Karpas-422 (cell line): Measurements from ENCODE around the gene SETX. TPM values are rescaled to one million over a fixed set of nuclear protein-coding genes. Genes with fewer than 3 reads are reported as not detected.

Source experiments
- DNase-seq: peaks from one replicate; pipeline ENCODE4 v3.0.0-alpha.2; 2015
- H2AFZ ChIP-seq: fragments of 200-600 bp; sonication (generic); 2 replicates; pipeline ENCODE4 v1.6.1; 2014; ENCODE audit warnings: antibody characterized with exemption, low read length, mixed read lengths
- H3K27ac ChIP-seq: fragments of 200-600 bp; sonication (generic); 2 replicates; pipeline ENCODE4 v1.5.1; 2014; ENCODE audit warnings: mild to moderate bottlenecking, low read length, moderate library complexity
- H3K27me3 ChIP-seq: fragments of 200-600 bp; sonication (generic); 2 replicates; pipeline ENCODE4 v1.6.1; 2014; ENCODE audit warnings: low read length, mixed read lengths
- H3K36me3 ChIP-seq: fragments of 200-600 bp; sonication (generic); 2 replicates; pipeline ENCODE4 v1.6.1; 2014; ENCODE audit warnings: low read length, mixed read lengths; ENCODE audit not compliant: insufficient read depth
- H3K4me1 ChIP-seq: fragments of 200-600 bp; sonication (generic); 2 replicates; pipeline ENCODE4 v1.6.1; 2014; ENCODE audit warnings: mild to moderate bottlenecking, low read length, mixed read lengths
- H3K4me2 ChIP-seq: fragments of 200-600 bp; sonication (generic); 2 replicates; pipeline ENCODE4 v1.6.1; 2014; ENCODE audit warnings: low read length, low read depth, mild to moderate bottlenecking; ENCODE audit not compliant: poor library complexity, severe bottlenecking
- H3K4me3 ChIP-seq: fragments of 200-600 bp; sonication (generic); 2 replicates; pipeline ENCODE4 v1.5.1; 2014; ENCODE audit warnings: mild to moderate bottlenecking, antibody characterized with exemption, low read length, mixed read lengths
- H3K79me2 ChIP-seq: fragments of 200-600 bp; sonication (generic); 2 replicates; pipeline ENCODE4 v1.6.1; 2014; ENCODE audit warnings: mild to moderate bottlenecking, low read length, mixed read lengths
- H3K9ac ChIP-seq: fragments of 200-600 bp; sonication (generic); 2 replicates; pipeline ENCODE4 v1.6.0; 2014; ENCODE audit warnings: low read length
- H3K9me2 ChIP-seq: fragments of 200-600 bp; sonication (generic), shearing (Covaris generic); replicated peaks from 2 replicates; pipeline ENCODE4 v1.6.0; 2014; ENCODE audit warnings: mild to moderate bottlenecking, low read length, moderate library complexity; ENCODE audit not compliant: insufficient read depth
- H3K9me3 ChIP-seq: fragments of 300-700, 200-600 bp; sonication (generic); 2 replicates; pipeline ENCODE4 v1.6.1; 2014; ENCODE audit warnings: low read length, mixed read lengths
- H4K20me1 ChIP-seq: fragments of 200-600 bp; sonication (generic); 2 replicates; pipeline ENCODE4 v1.6.1; 2014; ENCODE audit warnings: mild to moderate bottlenecking, antibody characterized with exemption, low read length, low read depth; ENCODE audit not compliant: insufficient read depth
- total RNA-seq: library from RNA; depleted of rRNA; stranded (reverse); fragments of >200 nt; shearing (Covaris generic); gene quantifications from 2 replicates; pipeline ENCODE4 v1.2.3, GENCODE V29; 2014; ENCODE audit warnings: low replicate concordance

SETX gene
- total RNA-seq, 1 experiment from 2014 or later: 56.0 TPM

DNA sequence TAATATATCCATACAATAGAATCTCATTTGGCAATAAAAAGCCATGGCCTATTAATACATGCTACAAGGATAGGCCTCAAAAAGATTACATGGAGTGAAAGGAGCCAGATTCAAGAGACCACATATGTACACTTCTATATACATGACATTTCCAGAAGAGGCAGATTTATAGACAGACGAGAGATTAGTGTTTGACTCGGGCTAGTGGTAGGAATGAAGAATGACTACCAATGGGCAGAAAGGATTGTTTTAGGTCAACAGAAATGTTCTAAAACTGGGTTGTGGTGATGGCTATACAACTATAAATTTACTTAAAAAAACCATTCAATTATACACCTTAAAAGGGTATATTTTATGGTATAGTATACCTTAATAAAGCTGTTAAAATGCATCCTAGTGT, 41.9 kb downstream of the SETX start:
- H3K27me3 ChIP-seq: no peaks in the 10 kb centered on the region
- H3K4me2 ChIP-seq: no peak overlapping the region
- no peaks in the 10 kb centered on the region for H4K20me1 ChIP-seq
- no peaks in the 10 kb centered on the region for H3K4me1 ChIP-seq
- no peak overlapping the region for H3K4me3 ChIP-seq
- H3K36me3 ChIP-seq: peaks cover 60% of the 10 kb centered on the region
- H3K27ac ChIP-seq: no peak overlapping the region
- no peak for DNase-seq
- no peak overlapping the region for H2AFZ ChIP-seq
- no peaks in the 10 kb centered on the region for H3K9me2 ChIP-seq
- H3K79me2 ChIP-seq: peaks cover 76% of the 10 kb centered on the region
- H3K9me3 ChIP-seq: no peaks in the 10 kb centered on the region
- H3K9ac ChIP-seq: no peak overlapping the region

DNA sequence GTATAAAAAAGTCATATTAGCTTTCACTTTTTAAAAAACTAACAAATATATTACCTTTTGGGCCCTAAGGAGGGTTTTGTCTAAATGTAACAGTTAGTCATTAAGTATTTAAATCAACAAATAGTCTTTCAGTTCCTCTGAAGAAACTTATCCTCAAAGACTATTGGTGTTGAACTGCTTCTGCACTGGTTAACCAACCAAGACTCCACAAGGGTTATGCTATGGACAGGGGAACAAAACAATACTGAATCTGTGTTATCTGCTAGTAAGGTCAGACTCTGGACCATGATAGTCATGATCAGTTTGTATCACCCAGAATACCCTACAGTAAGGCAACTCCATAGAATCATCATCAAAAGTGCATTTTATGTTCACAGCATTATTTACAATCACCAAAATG, 42.4 kb downstream of the SETX start:
- Histone ChIP-seq H2AFZ (no peak overlapping the region), H3K36me3 (peaks cover 59% of the 10 kb centered on the region), H3K9me3 (no peaks in the 10 kb centered on the region), H4K20me1 (no peaks in the 10 kb centered on the region), H3K4me1 (no peaks in the 10 kb centered on the region), H3K4me2 (no peak overlapping the region), H3K9me2 (no peaks in the 10 kb centered on the region), H3K27ac (no peak overlapping the region), H3K9ac (no peak overlapping the region), H3K27me3 (no peaks in the 10 kb centered on the region), H3K79me2 (peaks cover 75% of the 10 kb centered on the region), H3K4me3 (no peak overlapping the region)
- no peak for DNase-seq

DNA sequence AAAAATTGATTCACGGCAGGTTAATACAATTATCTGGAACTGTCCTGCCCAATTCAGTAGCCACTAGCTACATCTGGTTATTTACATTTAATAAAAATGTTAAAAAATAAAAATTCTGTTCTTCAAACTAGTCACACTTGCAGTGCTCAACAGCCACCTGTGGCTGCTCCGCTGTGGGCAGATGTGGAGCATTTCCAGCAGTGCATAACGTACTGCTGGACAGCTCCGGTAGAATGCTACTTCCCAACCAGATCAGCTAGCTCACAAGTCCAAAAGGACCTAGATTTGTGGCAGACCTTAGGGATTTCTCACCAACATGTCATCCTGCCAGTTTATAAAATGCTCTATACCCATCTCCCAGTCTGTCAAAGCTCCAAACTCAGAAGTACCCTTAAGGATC, 42.8 kb downstream of the SETX start:
- DNase-seq: no peak
- Histone ChIP-seq H3K79me2 (peaks cover 72% of the 10 kb centered on the region), H3K4me3 (no peak overlapping the region), H3K27me3 (no peaks in the 10 kb centered on the region), H3K9me2 (no peaks in the 10 kb centered on the region), H3K36me3 (peaks cover 62% of the 10 kb centered on the region), H3K9ac (no peak overlapping the region), H3K4me1 (no peaks in the 10 kb centered on the region), H2AFZ (no peak overlapping the region), H3K4me2 (no peak overlapping the region), H4K20me1 (no peaks in the 10 kb centered on the region), H3K9me3 (no peaks in the 10 kb centered on the region), H3K27ac (no peak overlapping the region)

DNA sequence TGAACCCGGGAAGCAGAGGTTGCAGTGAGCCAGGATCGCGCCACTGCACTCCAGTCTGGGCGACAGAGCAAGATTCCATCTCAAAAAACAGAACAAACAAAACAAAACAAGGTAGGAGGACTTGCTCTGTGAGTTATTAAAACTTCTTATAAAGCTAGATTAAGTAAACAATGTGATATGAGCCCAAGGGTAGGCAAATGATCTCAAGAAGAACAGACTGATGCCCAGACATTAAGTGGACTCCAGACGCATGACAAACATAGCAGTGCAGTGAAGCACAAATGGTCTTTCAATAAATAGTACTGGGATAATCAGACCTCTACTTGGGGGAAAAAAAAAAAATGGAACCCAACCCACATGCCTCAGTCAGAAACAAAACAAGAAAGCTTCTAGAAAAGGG, 45.7 kb downstream of the SETX start:
- Histone ChIP-seq H4K20me1 (no peaks in the 10 kb centered on the region), H2AFZ (no peak overlapping the region), H3K36me3 (peaks cover 64% of the 10 kb centered on the region), H3K4me3 (no peak overlapping the region), H3K4me2 (no peak overlapping the region), H3K79me2 (peaks cover 66% of the 10 kb centered on the region), H3K9ac (no peak overlapping the region), H3K9me2 (no peaks in the 10 kb centered on the region), H3K27ac (no peak overlapping the region), H3K4me1 (no peaks in the 10 kb centered on the region), H3K9me3 (no peaks in the 10 kb centered on the region), H3K27me3 (no peaks in the 10 kb centered on the region)
- no peak for DNase-seq

DNA sequence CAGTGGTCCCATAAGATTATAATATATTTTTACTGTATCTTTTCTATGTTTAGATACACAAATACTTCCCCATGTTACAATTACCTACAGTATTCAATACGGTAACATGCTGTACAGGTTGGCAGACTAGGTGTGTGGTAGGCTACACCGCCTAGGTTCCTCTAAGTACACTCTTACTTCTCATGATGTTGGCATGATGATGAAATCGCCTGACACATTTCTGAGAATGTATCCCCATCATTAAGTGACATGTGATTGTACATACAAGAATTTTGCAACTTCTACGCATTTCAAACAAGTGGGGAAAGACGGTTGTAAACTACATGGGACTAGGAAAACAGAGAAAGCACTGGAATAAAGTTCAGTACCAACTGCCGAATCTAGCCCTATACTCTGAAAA, 53.3 kb downstream of the SETX start:
- no peak overlapping the region for H3K4me2 ChIP-seq
- no peaks in the 10 kb centered on the region for H4K20me1 ChIP-seq
- H3K36me3 ChIP-seq: peaks cover 59% of the 10 kb centered on the region
- H3K9me2 ChIP-seq: no peaks in the 10 kb centered on the region
- no peak for DNase-seq
- no peak overlapping the region for H2AFZ ChIP-seq
- no peaks in the 10 kb centered on the region for H3K9me3 ChIP-seq
- H3K9ac ChIP-seq: no peak overlapping the region
- H3K27me3 ChIP-seq: no peaks in the 10 kb centered on the region
- H3K79me2 ChIP-seq: peaks cover 45% of the 10 kb centered on the region
- H3K4me3 ChIP-seq: no peak overlapping the region
- no peaks in the 10 kb centered on the region for H3K4me1 ChIP-seq
- H3K27ac ChIP-seq: no peak overlapping the region

DNA sequence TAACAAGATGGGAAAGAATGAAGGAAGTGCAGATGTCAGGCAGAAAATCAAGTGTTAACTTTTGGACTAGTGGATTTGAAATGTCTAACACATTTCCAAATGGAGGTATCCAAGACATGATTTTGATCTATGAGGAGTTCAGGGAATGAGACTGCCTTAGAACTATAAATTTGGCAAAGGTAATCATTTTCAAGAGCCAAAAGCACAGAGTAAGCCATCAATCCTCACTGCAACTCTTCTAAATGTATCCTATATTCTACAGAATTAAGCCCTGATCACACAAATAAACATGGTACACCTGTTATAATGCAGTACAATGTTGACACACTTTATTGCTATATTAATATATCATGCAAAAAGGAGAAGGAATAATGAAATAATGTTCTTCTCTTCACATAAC, 55.6 kb downstream of the SETX start:
- Histone ChIP-seq H2AFZ (no peak overlapping the region), H3K9me3 (no peaks in the 10 kb centered on the region), H3K9ac (no peak overlapping the region), H3K4me2 (no peak overlapping the region), H3K27ac (no peak overlapping the region), H3K79me2 (peaks cover 43% of the 10 kb centered on the region), H3K4me1 (no peaks in the 10 kb centered on the region), H3K36me3 (peaks cover 73% of the 10 kb centered on the region), H3K4me3 (no peak overlapping the region), H3K27me3 (no peaks in the 10 kb centered on the region), H4K20me1 (no peaks in the 10 kb centered on the region), H3K9me2 (no peaks in the 10 kb centered on the region)
- DNase-seq: no peak

DNA sequence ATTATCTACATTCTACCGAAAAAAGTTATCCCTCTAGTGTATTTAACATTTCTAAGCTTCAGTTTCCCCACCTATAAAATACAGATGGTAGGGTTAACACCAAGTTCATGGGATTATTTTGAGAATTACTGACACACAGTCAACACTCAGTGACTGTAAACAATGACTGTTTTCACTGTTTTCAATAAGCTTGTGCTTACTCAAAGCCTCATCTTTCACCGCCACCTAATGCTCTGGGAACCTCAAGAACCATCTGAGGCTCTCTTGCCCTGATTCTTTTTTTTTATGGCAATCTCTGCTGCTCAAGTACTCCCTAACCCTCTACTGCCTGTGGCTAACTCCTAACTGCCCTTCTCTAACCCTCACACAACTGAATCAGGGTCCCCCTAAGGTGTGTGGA, 59.6 kb downstream of the SETX start:
- Histone ChIP-seq H3K9ac (no peak overlapping the region), H3K9me2 (no peaks in the 10 kb centered on the region), H3K4me1 (no peaks in the 10 kb centered on the region), H3K27me3 (no peaks in the 10 kb centered on the region), H3K4me2 (no peak overlapping the region), H3K4me3 (no peak overlapping the region), H3K9me3 (no peaks in the 10 kb centered on the region), H3K79me2 (peaks cover 41% of the 10 kb centered on the region), H2AFZ (no peak overlapping the region), H4K20me1 (no peaks in the 10 kb centered on the region), H3K36me3 (peaks cover 61% of the 10 kb centered on the region), H3K27ac (no peak overlapping the region)
- no peak for DNase-seq

DNA sequence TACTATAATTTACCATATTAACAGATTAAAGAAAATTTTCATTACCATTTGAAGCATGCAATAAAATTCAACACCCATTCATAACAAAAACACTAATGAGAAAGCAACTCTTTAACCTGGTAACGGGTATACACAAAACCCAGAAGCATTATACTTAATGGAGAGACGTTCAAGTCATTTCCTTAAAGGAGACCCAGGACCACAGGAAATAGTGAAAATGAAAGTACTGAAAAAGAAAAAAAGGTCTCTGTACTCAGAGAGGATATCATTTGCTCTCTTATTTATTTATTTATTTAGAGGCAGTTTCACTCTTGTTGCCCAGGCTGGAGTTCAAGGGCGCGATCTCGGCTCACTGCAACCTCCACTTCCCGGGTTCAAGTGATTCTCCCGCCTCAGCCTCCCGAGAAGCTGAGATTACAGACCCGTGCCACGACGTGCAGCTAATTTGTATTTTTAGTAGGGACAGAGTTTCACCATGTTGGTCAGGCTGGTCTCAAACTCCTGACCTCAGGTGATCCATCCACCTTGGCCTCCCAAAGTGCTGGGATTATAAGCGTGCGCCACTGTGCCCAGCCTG, 61.6 kb downstream of the SETX start:
- Histone ChIP-seq H3K27me3 (no peaks in the 10 kb centered on the region), H2AFZ (no peak overlapping the region), H3K4me2 (no peak overlapping the region), H3K9me2 (no peaks in the 10 kb centered on the region), H3K79me2 (peaks cover 31% of the 10 kb centered on the region), H3K9ac (no peak overlapping the region), H3K27ac (no peak overlapping the region), H3K36me3 (peaks cover 53% of the 10 kb centered on the region), H3K9me3 (no peaks in the 10 kb centered on the region), H3K4me3 (no peak overlapping the region), H3K4me1 (no peaks in the 10 kb centered on the region), H4K20me1 (no peaks in the 10 kb centered on the region)
- DNase-seq: no peak

DNA sequence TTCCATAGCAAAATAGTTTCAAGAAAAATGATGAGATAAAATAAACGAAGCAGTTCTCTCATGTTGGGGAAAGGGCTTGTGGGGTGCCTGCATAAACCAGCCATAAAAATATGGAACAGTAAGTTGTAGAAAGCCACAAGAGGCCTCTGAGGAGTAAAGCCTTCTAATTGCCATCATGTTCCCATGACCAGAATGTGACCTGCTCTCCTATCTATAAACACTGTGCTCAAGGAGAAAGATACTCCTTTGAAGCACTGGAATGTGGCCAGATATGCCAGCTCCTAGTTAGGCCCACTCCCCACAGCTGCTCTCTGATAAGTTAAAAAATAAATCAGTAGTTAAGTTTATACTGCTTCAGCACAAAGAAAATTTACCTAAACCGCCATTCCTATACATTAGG, 65.8 kb downstream of the SETX start:
- H3K36me3 ChIP-seq: peaks cover 34% of the 10 kb centered on the region; the same call in 1 of the 2 replicates
- no peak overlapping the region for H3K4me2 ChIP-seq
- H3K9me3 ChIP-seq: no peaks in the 10 kb centered on the region
- H3K9ac ChIP-seq: no peak overlapping the region
- H3K9me2 ChIP-seq: no peaks in the 10 kb centered on the region
- H3K79me2 ChIP-seq: peaks cover 12% of the 10 kb centered on the region
- no peak for DNase-seq
- H3K27me3 ChIP-seq: no peaks in the 10 kb centered on the region
- H3K27ac ChIP-seq: no peak overlapping the region
- H4K20me1 ChIP-seq: no peaks in the 10 kb centered on the region
- no peak overlapping the region for H2AFZ ChIP-seq
- H3K4me1 ChIP-seq: no peaks in the 10 kb centered on the region
- H3K4me3 ChIP-seq: no peak overlapping the region
